ENCODE data around the gene RETREG3. TPM values are rescaled to one million over a fixed set of nuclear protein-coding genes. Genes with fewer than 3 reads are reported as not detected.

RETREG3 gene
- total and polyA plus RNA-seq, 2 of the 13 experiments (the other 11 are each of a cell fraction or from before 2014, with no cell fraction given): 47.0 to 55.8 TPM

- H3K27ac ChIP-seq (ENCODE audit: extremely low read length, insufficient read depth, low read length): peak overlapping the region; percentile 87
- BruUV-seq (replicated peaks): no TSS peak
- POLR2A ChIA-PET: interaction anchor here (1.6 to 4.4 kb wide), 8 partner anchors 8 to 123 kb away, joined by 5 to 80 read pairs (median 28); partner anchors contain the start of genes COASY, MLX, NAGLU and PLEKHH3
- peak overlapping the region; percentile 88 to 100 (median 94); a peak in 4 of 6 replicates for H3K4me3 ChIP-seq (replicated peaks in 1 of 3; ENCODE audit: insufficient read depth in 1 of 3, low read depth in 2 of 3, low read length in 3 of 3)
- H3K36me3 ChIP-seq (replicated peaks in 1 of 2; ENCODE audit: control insufficient read depth in 1 of 2, insufficient read depth in 2 of 2, low read length in 2 of 2): no peaks in the 10 kb centered on the region
- peaks cover 18% of the 10 kb centered on the region for H3K79me2 ChIP-seq (ENCODE audit: insufficient read depth, low read length)
- intact Hi-C loops (cut with micrococcal nuclease; ENCODE audit: unreplicated experiment) (no loop called here), in situ Hi-C loops (cut with HindIII; ENCODE audit: extremely low pct_ligation_motif_present, low pct_unique_long_range_greater_than_20kb) (no loop called here)
- no peak overlapping the region for H2AFZ ChIP-seq (ENCODE audit: low read length)
- H3K27me3 ChIP-seq (ENCODE audit: control insufficient read depth in 1 of 2, insufficient read depth in 2 of 2, low read length in 2 of 2): no peaks in the 10 kb centered on the region; a peak in 1 of 5 replicates
- FAIRE-seq (no peak), DNase-seq (ENCODE audit: low spot score) (no peak), ATAC-seq (no peak)
- peaks cover 57% of the 10 kb centered on the region for H3K4me1 ChIP-seq (ENCODE audit: insufficient read depth, low read length)
- H3K9me3 ChIP-seq (ENCODE audit: low read length): no peaks in the 10 kb centered on the region
- peak overlapping the region; percentile 97; the same call in 1 of the 2 replicates for H3K9ac ChIP-seq (ENCODE audit: insufficient read depth, low read depth, low read length)
- WGBS (ENCODE audit: low lambda C conversion rate): 93% methylated on average over 37 of the region's 45 CpGs
- H4K20me1 ChIP-seq (ENCODE audit: insufficient read depth, low read length): no peaks in the 10 kb centered on the region
- H3K4me2 ChIP-seq (ENCODE audit: low read depth, low read length): peak overlapping the region; percentile 100
- CTCF ChIA-PET (ENCODE audit: low intra/inter-chr PET ratio, low total read pairs): no interaction called here
- 0 out of 4 replicates have a peak, but pooled peaks of 1 of the 2 experiments have one; percentile 19 for TF ChIP-seq POLR2A (IDR thresholded peaks at IDR 0.05; ENCODE audit: insufficient read depth in 1 of 2, low read depth in 2 of 2, low read length in 2 of 2)
- TF ChIP-seq ZNF687 (CRISPR knock-in tag; IDR thresholded peaks at IDR 0.05): peak; percentile 51
- TF ChIP-seq HOXA3 (CRISPR knock-in tag; IDR thresholded peaks at IDR 0.05): peak; percentile 40; the same call in 1 of the 2 replicates
- no peak for TF ChIP-seq CBX2 (IDR thresholded peaks at IDR 0.05; ENCODE audit: low read depth, low read length)
- no peak for TF ChIP-seq CBX2 (CRISPR knock-in tag; IDR thresholded peaks at IDR 0.05; ENCODE audit: low read depth)
- no peak for TF ChIP-seq THAP7 (CRISPR knock-in tag; IDR thresholded peaks at IDR 0.05)
- TF ChIP-seq ARNT2 (CRISPR knock-in tag; IDR thresholded peaks at IDR 0.05; ENCODE audit: low read depth): no peak
- 0 out of 2 replicates have a peak, but pooled peaks have one; percentile 14 for TF ChIP-seq HES4 (CRISPR knock-in tag; IDR thresholded peaks at IDR 0.05; ENCODE audit: borderline replicate concordance)
- TF ChIP-seq SKIL (CRISPR knock-in tag; IDR thresholded peaks at IDR 0.05; ENCODE audit: borderline replicate concordance): 0 out of 2 replicates have a peak, but pooled peaks have one; percentile 9
- no peak for TF ChIP-seq JUN (CRISPR knock-in tag; IDR thresholded peaks at IDR 0.05)
- TF ChIP-seq GATAD1 (CRISPR knock-in tag; IDR thresholded peaks at IDR 0.05): no peak
- TF ChIP-seq ZBTB33 (CRISPR knock-in tag; IDR thresholded peaks at IDR 0.05): peak; percentile 84
- no peak for TF ChIP-seq PPARG (CRISPR knock-in tag; conservative IDR thresholded peaks at IDR 0.05)
- TF ChIP-seq NCOA5 (CRISPR knock-in tag; IDR thresholded peaks at IDR 0.05): no peak
- TF ChIP-seq RBFOX2 (IDR thresholded peaks at IDR 0.05; ENCODE audit: low read depth, low read length): peak; percentile 57; the same call in 1 of the 2 replicates
These were observed 55.9 kb downstream of the RETREG3 start for GRCh38 chr17:42553161-42553818.

All from HepG2 (cell line).